K562 (cell line): ENCODE measurements around the gene FCHO1. TPM values are rescaled to one million over a fixed set of nuclear protein-coding genes. Genes with fewer than 3 reads are reported as not detected.
A peak's percentile ranks its signal among the peaks of the same experiment; 100 is the strongest.

Experiments used
- ATAC-seq: fragments of 200-7000 bp; cut with Tn5 transposase; 3 replicates; pipeline ENCODE4 v1.9.1; 2020; ENCODE audit warnings: moderate library complexity
- BruUV-seq: library from RNA; stranded (reverse); fragments of 400-500 nt; replicated peaks from 2 replicates; lab custom pipeline; 2021; lab: Mats Ljungman, UMichigan
- CTCF ChIA-PET: fragments of 300-600 bp; formaldehyde crosslinking; extraction: SDS; loops from one replicate; lab custom pipeline; 2021; ENCODE audit warnings: low intra/inter-chr PET ratio; lab: Yijun Ruan, JAX
- POLR2A ChIA-PET: fragments of 300-600, 350-650 bp; sonication (Branson Sonifier 250); formaldehyde crosslinking; extraction: SDS; loops from one replicate; lab custom pipeline; 2021; ENCODE audit warnings: antibody characterized with exemption, inconsistent platforms; lab: Yijun Ruan, JAX
- DNase-seq, 4 experiments: peaks; one replicate each; pipeline versions ENCODE4 v3.0.0 to v3.0.0-alpha.2; 2011 to 2018; ENCODE audit warnings: low spot score in 3 of 4, mixed read lengths in 3 of 4; ENCODE audit errors: extremely low read depth in 1 of 4
- FAIRE-seq: peaks from 2 replicates; lab custom pipeline; 2011; peaks lifted over from hg19 to GRCh38; lab: Jason Lieb, UNC
- H2AFZ ChIP-seq: 2 replicates; pipeline ENCODE4 v1.6.0; 2011; ENCODE audit warnings: low read depth, low read length, control low read depth, inconsistent platforms
- H3K27ac ChIP-seq: fragments of 200-600 bp; 3 replicates; pipeline ENCODE4 v1.8.0; 2011; ENCODE audit warnings: low read depth, mild to moderate bottlenecking, control low read depth, inconsistent platforms, low read length, moderate library complexity, mixed read lengths; ENCODE audit errors: extremely low read depth
- H3K27me3 ChIP-seq, 2 experiments: fragments of 300-600 bp in 1 of 2; 2 replicates in 1 of 2; 3 replicates in 1 of 2; pipeline versions ENCODE4 v1.6.0 to v1.8.0; 2011; ENCODE audit warnings: inconsistent platforms in 2 of 2, low read length in 2 of 2, mild to moderate bottlenecking in 1 of 2, mixed read lengths in 1 of 2, moderate library complexity in 1 of 2; ENCODE audit not compliant: control insufficient read depth in 2 of 2, insufficient read depth in 2 of 2
- H3K36me3 ChIP-seq: fragments of 300-600 bp; 3 replicates; pipeline ENCODE4 v1.8.0; 2011; ENCODE audit warnings: mild to moderate bottlenecking, low read length, inconsistent platforms; ENCODE audit not compliant: control insufficient read depth, insufficient read depth
- H3K4me1 ChIP-seq, 2 experiments: fragments of 200-600 bp in 1 of 2; replicated peaks in 1 of 2; 2 replicates in 1 of 2; 3 replicates in 1 of 2; pipeline versions ENCODE4 v1.5.1 to v1.8.0; 2011; ENCODE audit warnings: inconsistent platforms in 2 of 2, low read length in 2 of 2, mild to moderate bottlenecking in 1 of 2, mixed read lengths in 1 of 2, moderate library complexity in 1 of 2; ENCODE audit not compliant: control insufficient read depth in 2 of 2, insufficient read depth in 2 of 2
- H3K4me2 ChIP-seq: 2 replicates; pipeline ENCODE4 v1.6.1; 2011; ENCODE audit warnings: low read length, control low read depth, inconsistent platforms, mixed read lengths; ENCODE audit not compliant: insufficient read depth
- H3K4me3 ChIP-seq: fragments of 200-600 bp; sonication (generic), shearing (Covaris generic); 2 replicates; pipeline ENCODE4 v1.5.1; 2016; ENCODE audit warnings: control low read depth, inconsistent platforms
- H3K79me2 ChIP-seq: fragments of 200-600 bp; 3 replicates; pipeline ENCODE4 v1.8.0; 2011; ENCODE audit warnings: low read length, inconsistent platforms; ENCODE audit not compliant: control insufficient read depth, insufficient read depth
- H3K9ac ChIP-seq, 2 experiments: 2 replicates each; pipeline versions ENCODE4 v1.6.0 to v1.6.1; 2011; ENCODE audit warnings: low read depth in 2 of 2, low read length in 2 of 2, control low read depth in 1 of 2, inconsistent platforms in 1 of 2, mild to moderate bottlenecking in 1 of 2, mixed read lengths in 1 of 2; ENCODE audit not compliant: insufficient read depth in 1 of 2
- H3K9me1 ChIP-seq: one replicate; pipeline ENCODE4 v1.6.0; 2011; ENCODE audit warnings: inconsistent platforms, mild to moderate bottlenecking, low read length, moderate library complexity; ENCODE audit not compliant: control insufficient read depth, insufficient read depth
- H3K9me3 ChIP-seq: replicated peaks from 2 replicates; pipeline ENCODE4 v1.5.1; 2011; ENCODE audit warnings: low read depth, low read length, inconsistent platforms; ENCODE audit not compliant: control insufficient read depth, insufficient read depth
- H4K20me1 ChIP-seq: replicated peaks from 2 replicates; pipeline ENCODE4 v1.6.1; 2011; ENCODE audit warnings: low read length, inconsistent platforms, mixed read lengths; ENCODE audit not compliant: control insufficient read depth, insufficient read depth
- FOXP1 ChIP-seq: sonication (generic); formaldehyde crosslinking; IDR thresholded peaks from 2 replicates; pipeline ENCODE4 v1.8.0; 2022; ENCODE audit warnings: mild to moderate bottlenecking, missing genetic modification reagents
- JUND ChIP-seq, 2 experiments: IDR thresholded peaks; 2 replicates in 1 of 2; 3 replicates in 1 of 2; pipeline ENCODE4 v1.6.1; 2011; ENCODE audit warnings: borderline replicate concordance in 2 of 2, low read depth in 2 of 2, low read length in 2 of 2, improper control_type of control experiment in 1 of 2, missing biosample characterization in 1 of 2, missing genetic modification characterization in 1 of 2, missing genetic modification reagents in 1 of 2
- KAT7 ChIP-seq: sonication (generic); formaldehyde crosslinking; IDR thresholded peaks from 2 replicates; pipeline ENCODE4 v1.8.0; 2022; ENCODE audit warnings: missing genetic modification reagents, mild to moderate bottlenecking, borderline replicate concordance
- KDM5B ChIP-seq: fragments of 200-600 bp; sonication (generic); IDR thresholded peaks from 2 replicates; pipeline ENCODE4 v1.6.1; 2012; ENCODE audit warnings: low read depth, mild to moderate bottlenecking, moderate library complexity, low read length, control low read depth, inconsistent platforms; ENCODE audit not compliant: insufficient replicate concordance
- NFIX ChIP-seq: fragments of 250-450 bp; sonication (Bioruptor Pico); IDR thresholded peaks from 2 replicates; pipeline ENCODE4 v1.4.0; 2020; ENCODE audit warnings: low read depth, mild to moderate bottlenecking, moderate library complexity
- TCF3 ChIP-seq: sonication (generic); formaldehyde crosslinking; IDR thresholded peaks from 2 replicates; pipeline ENCODE4 v1.4.0; 2020; ENCODE audit warnings: mild to moderate bottlenecking, missing genetic modification reagents
- TSC22D4 ChIP-seq: fragments of 450-650 bp; IDR thresholded peaks from 2 replicates; pipeline ENCODE4 v1.6.1; 2016; ENCODE audit warnings: missing genetic modification characterization, missing biosample characterization, control low read depth
- ZNF24 ChIP-seq: fragments of 450-650 bp; IDR thresholded peaks from 2 replicates; pipeline ENCODE4 v1.6.1; 2016
- WGBS: fragments of 100-300 bp; shearing (Covaris generic); methylation state at CpG from one replicate; pipeline ENCODE4 v1.1.6; 2016; ENCODE audit warnings: low coverage, mixed read lengths; ENCODE audit not compliant: insufficient coverage; ENCODE audit errors: missing lambda C conversion rate; 5-methylcytosine and 5-hydroxymethylcytosine counted together
- in situ Hi-C: fragments of 300-500 bp; cut with MboI; formaldehyde crosslinking; loops from 4 replicates; pipeline ENCODE4 v1.15.0; 2018; ENCODE audit warnings: inconsistent platforms, mixed read lengths
- intact Hi-C: fragments of 100-400 bp; cut with micrococcal nuclease; formaldehyde crosslinking; loops from 2 replicates; pipeline ENCODE4 v1.14.2; 2022
- polyA plus RNA-seq, 8 experiments: library from polyadenylated mRNA; depleted of rRNA in 4 of 8; stranded (reverse) in 5 of 8; unstranded in 3 of 8; fragments of >200 nt; fragmentation: Nextera tagmentation in 2 of 8; fragmentation: Illumina TruSeq in 1 of 8; extraction: Ambion mirVana in 2 of 8; extraction: Trizol in 1 of 8; gene quantifications; 2 replicates each; pipeline versions ENCODE4 v1.2.1 to v1.2.3, GENCODE V29; 2011 to 2014; ENCODE audit warnings: inconsistent platforms in 1 of 8, missing spikeins in 1 of 8
- total RNA-seq, 7 experiments: library from RNA; depleted of rRNA in 6 of 7; stranded (reverse); fragments of >200 nt in 6 of 7; fragmentation: Illumina TruSeq in 2 of 7; extraction: Trizol in 2 of 7; gene quantifications; 2 replicates each; pipeline versions ENCODE4 v1.2.1 to v1.2.3, GENCODE V29; 2011 to 2021; ENCODE audit warnings: low replicate concordance in 1 of 7
- TF ChIP-seq, protein P1 (sequence below): IDR thresholded peaks from 2 replicates; pipeline ENCODE4 v1.6.1; 2011; ENCODE audit not compliant: insufficient read length; ENCODE audit errors: extremely low read depth
- TF ChIP-seq, protein P2 (sequence below), 2 experiments: IDR thresholded peaks; 2 replicates each; pipeline ENCODE4 v1.6.1; 2011; ENCODE audit warnings: borderline replicate concordance in 1 of 2, control low read depth in 1 of 2, low read depth in 1 of 2, low read length in 1 of 2, mild to moderate bottlenecking in 1 of 2, mixed read lengths in 1 of 2, moderate library complexity in 1 of 2; ENCODE audit not compliant: insufficient read depth in 1 of 2, insufficient read length in 1 of 2, poor library complexity in 1 of 2, severe bottlenecking in 1 of 2; ENCODE audit errors: extremely low read depth in 1 of 2
- TF ChIP-seq, protein P3 (sequence below): fragments of 150-350 bp; conservative IDR thresholded peaks from 2 replicates; pipeline ENCODE4 v1.6.1; 2014; ENCODE audit warnings: low read length
- TF ChIP-seq, protein P4 (sequence below): sonication (generic); formaldehyde crosslinking; IDR thresholded peaks from 2 replicates; pipeline ENCODE4 v1.8.0; 2022; ENCODE audit warnings: missing genetic modification reagents, mild to moderate bottlenecking, moderate library complexity, borderline replicate concordance

Gene FCHO1
- total and polyA plus RNA-seq, 9 of the 15 experiments (the other 6 are each of a cell fraction or from before 2014, with no cell fraction given) = 0.21 to 58.9 (median 18.3) TPM

DNA sequence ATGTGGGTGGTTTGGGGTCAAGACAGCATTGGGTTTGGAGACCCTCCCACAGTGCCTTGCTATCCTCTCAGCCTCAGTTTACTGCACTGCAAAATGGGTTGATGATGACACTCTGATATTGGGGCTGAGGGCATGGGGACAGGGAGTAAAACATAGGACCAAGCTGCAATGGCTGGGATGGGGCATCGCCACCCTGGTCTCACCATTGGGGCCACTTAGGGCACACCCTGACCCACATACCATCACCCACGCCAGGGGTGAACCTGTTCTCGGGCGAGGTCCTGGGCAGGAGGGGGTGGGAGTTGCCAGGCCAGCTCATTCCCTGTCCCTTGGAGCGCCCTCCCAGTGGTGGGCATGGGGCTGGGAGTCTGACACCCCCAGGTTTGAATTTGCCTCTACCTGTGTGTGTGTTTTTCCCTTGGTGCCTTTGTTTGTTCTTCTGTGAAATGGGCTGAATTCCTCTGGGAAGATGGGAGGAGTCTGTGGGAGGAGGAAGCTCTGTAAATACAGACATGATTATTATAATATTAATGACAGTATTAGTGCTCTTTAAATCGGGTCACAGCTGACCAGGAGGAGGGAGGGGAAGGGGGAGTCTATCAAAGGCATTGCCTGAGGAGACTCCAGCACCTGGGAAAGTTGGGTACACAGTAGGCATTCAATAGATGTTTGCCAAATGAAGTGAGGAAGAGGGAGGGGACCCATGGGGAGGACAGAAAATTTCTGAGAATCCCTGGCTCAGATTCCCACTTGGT lies 2.2 kb upstream of the FCHO1 start (continued):
- TF ChIP-seq ZNF24 (no peak), NFIX (no peak)
- TF ChIP-seq, protein P1, sequence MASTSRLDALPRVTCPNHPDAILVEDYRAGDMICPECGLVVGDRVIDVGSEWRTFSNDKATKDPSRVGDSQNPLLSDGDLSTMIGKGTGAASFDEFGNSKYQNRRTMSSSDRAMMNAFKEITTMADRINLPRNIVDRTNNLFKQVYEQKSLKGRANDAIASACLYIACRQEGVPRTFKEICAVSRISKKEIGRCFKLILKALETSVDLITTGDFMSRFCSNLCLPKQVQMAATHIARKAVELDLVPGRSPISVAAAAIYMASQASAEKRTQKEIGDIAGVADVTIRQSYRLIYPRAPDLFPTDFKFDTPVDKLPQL = no peak

DNA sequence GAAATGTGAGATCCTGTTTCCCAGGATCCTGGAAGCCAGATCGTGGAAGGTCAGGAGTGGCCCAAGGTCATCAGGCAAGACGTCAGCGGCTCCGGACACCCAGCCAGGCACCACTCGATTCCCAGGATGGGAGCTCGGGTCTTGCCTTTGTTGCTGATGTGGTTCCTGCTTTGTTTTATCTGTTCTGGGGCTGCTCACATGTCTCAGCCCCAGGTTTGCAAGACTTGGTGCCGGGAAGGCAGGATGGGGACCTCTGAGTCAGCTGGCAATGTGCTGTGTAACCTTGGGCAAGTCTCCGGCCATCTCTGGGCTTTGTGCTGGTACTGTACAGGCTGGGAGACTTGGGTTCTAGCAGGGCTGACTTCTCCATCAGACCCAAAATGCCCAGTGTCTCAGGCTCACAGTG lies 1.4 kb upstream of the FCHO1 start:
- H3K4me1 ChIP-seq = peaks cover 15 to 48% of the 10 kb centered on the region in 2 experiments
- 0 out of 2 replicates have a peak, but pooled peaks have one; percentile 10 for TF ChIP-seq TCF3 (CRISPR knock-in tag)
- TF ChIP-seq, protein P2, sequence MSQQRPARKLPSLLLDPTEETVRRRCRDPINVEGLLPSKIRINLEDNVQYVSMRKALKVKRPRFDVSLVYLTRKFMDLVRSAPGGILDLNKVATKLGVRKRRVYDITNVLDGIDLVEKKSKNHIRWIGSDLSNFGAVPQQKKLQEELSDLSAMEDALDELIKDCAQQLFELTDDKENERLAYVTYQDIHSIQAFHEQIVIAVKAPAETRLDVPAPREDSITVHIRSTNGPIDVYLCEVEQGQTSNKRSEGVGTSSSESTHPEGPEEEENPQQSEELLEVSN (IDR thresholded peaks at IDR 0.05; ENCODE audit: borderline replicate concordance in 1 of 2, extremely low read depth in 1 of 2, insufficient read depth in 1 of 2, insufficient read length in 1 of 2, low read depth in 1 of 2, low read length in 1 of 2, poor library complexity in 1 of 2, severe bottlenecking in 1 of 2) = peak in 1 of 2 experiments; percentile 17
- TF ChIP-seq, protein P3, sequence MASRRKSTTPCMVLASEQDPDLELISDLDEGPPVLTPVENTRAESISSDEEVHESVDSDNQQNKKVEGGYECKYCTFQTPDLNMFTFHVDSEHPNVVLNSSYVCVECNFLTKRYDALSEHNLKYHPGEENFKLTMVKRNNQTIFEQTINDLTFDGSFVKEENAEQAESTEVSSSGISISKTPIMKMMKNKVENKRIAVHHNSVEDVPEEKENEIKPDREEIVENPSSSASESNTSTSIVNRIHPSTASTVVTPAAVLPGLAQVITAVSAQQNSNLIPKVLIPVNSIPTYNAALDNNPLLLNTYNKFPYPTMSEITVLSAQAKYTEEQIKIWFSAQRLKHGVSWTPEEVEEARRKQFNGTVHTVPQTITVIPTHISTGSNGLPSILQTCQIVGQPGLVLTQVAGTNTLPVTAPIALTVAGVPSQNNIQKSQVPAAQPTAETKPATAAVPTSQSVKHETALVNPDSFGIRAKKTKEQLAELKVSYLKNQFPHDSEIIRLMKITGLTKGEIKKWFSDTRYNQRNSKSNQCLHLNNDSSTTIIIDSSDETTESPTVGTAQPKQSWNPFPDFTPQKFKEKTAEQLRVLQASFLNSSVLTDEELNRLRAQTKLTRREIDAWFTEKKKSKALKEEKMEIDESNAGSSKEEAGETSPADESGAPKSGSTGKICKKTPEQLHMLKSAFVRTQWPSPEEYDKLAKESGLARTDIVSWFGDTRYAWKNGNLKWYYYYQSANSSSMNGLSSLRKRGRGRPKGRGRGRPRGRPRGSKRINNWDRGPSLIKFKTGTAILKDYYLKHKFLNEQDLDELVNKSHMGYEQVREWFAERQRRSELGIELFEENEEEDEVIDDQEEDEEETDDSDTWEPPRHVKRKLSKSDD = no peak
- TF ChIP-seq TSC22D4 (tag) = no peak
- TF ChIP-seq, protein P4, sequence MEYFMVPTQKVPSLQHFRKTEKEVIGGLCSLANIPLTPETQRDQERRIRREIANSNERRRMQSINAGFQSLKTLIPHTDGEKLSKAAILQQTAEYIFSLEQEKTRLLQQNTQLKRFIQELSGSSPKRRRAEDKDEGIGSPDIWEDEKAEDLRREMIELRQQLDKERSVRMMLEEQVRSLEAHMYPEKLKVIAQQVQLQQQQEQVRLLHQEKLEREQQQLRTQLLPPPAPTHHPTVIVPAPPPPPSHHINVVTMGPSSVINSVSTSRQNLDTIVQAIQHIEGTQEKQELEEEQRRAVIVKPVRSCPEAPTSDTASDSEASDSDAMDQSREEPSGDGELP (CRISPR knock-in tag) = peak; percentile 94
- 0 out of 2 replicates have a peak, but pooled peaks have one; percentile 49 for TF ChIP-seq FOXP1 (CRISPR knock-in tag)
- TF ChIP-seq KDM5B = peak; percentile 26
- peak; percentile 15; the same call in 1 of the 2 replicates for TF ChIP-seq JUND (IDR thresholded peaks at IDR 0.05; ENCODE audit: borderline replicate concordance, low read depth, low read length)
- TF ChIP-seq JUND (tag; IDR thresholded peaks at IDR 0.05; ENCODE audit: borderline replicate concordance, low read depth, low read length) = no peak; the same call in 2 of the 3 replicates
- TF ChIP-seq KAT7 = 0 out of 2 replicates have a peak, but pooled peaks have one; percentile 38

More for the DNA sequence above, 1.4 kb upstream of the FCHO1 start:
- peak overlapping the region; percentile 58 for H3K27ac ChIP-seq
- WGBS = 13% methylated on average over 7 of the region's 8 CpGs
- no peak overlapping the region for H3K4me3 ChIP-seq
- BruUV-seq = no TSS peak
- no peaks in the 10 kb centered on the region for H3K9me1 ChIP-seq
- FAIRE-seq = peak; percentile 82
- no peaks in the 10 kb centered on the region; the same call in 1 of the 2 replicates for H4K20me1 ChIP-seq
- CTCF ChIA-PET = interaction anchor here (0.7 kb wide), 1 partner anchor 364 kb away, joined by 3 read pairs; no protein-coding TSS in a partner anchor
- H3K4me2 ChIP-seq = peak overlapping the region; percentile 71
- in situ Hi-C loops (no loop called here), intact Hi-C loops (no loop called here)
- peak overlapping the region; percentile 41 for H2AFZ ChIP-seq
- peaks cover 17% of the 10 kb centered on the region; the same call in 2 of the 3 replicates for H3K36me3 ChIP-seq
- POLR2A ChIA-PET = interaction anchor here (0.6 to 4.6 kb wide), 7 partner anchors 8 to 57 kb away, joined by 3 to 29 read pairs (median 4); no protein-coding TSS in a partner anchor
- no peaks in the 10 kb centered on the region for H3K27me3 ChIP-seq
- no peaks in the 10 kb centered on the region for H3K9me3 ChIP-seq
- peak in 2 of 4 experiments; percentile 45 to 72 for DNase-seq
- ATAC-seq = peak; percentile 13
- H3K79me2 ChIP-seq = peaks cover 48% of the 10 kb centered on the region
- H3K9ac ChIP-seq = peak overlapping the region; percentile 32 to 75
